Measurements from ENCODE around the gene DGKI. TPM values are rescaled to one million over a fixed set of nuclear protein-coding genes. Genes with fewer than 3 reads are reported as not detected.
"Not testable (repeated sequence)": the region's sequence is repeated elsewhere in the genome, so short reads cannot be mapped to it uniquely, and the experiment has no call there.

DGKI gene
- total RNA-seq, 1 experiment from 2014 or later: not detected

DNA sequence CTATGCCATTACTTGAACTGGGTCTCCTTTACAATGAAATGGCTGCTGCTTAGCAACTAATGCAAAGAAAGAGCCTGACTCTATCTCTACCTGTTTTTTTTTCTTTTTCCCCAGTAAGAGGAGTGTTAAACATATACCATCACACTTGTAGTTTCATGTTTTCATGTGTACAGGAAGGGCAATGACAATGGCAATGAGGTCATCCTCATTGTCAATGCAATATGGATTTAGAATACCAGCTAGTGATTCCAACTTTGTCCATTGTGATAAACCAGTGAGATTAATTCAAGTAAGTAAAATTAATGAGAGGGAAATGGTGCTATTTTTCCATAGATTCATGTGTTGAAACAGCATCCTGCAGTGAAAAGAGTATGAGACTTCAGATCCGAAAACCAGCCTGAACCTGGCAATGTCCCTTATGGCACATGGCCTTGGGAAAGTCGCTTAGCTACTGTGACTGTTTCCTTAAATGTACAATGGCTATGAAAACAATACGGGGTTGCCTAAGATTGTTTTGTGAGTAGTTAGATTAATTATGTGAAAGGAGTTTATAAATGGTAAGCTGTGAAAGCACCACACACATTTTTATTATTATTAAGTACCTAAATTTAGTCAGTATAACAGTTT, 11.2 kb downstream of the DGKI start:
- ChIA-PET POLR2A (no interaction called here), CTCF (no interaction called here)
- H3K4me3 ChIP-seq (ENCODE audit: low read depth in 2 of 2, low read length in 2 of 2): no peak overlapping the region
- H3K27me3 ChIP-seq (ENCODE audit: control insufficient read depth, insufficient read depth, low read length): peaks cover 6% of the 10 kb centered on the region; the same call in 1 of the 2 replicates
- no peak overlapping the region for H3K27ac ChIP-seq (ENCODE audit: low read length)
- no TSS peak for BruUV-seq (replicated peaks)
- in situ Hi-C loops (cut with HindIII; ENCODE audit: low pct_unique_long_range_greater_than_20kb, low sequenced_read_pairs): no loop called here
- intact Hi-C loops (cut with micrococcal nuclease; ENCODE audit: unreplicated experiment): no loop called here
- H3K4me1 ChIP-seq (ENCODE audit: control insufficient read depth, insufficient read depth, low read length): no peaks in the 10 kb centered on the region
- no peaks in the 10 kb centered on the region for H3K36me3 ChIP-seq (ENCODE audit: control insufficient read depth, insufficient read depth, low read length)
- DNase-seq (ENCODE audit: low read depth, low spot score) (no peak), ATAC-seq (no peak)
- no peaks in the 10 kb centered on the region; the same call in 1 of the 2 replicates for H3K9me3 ChIP-seq (ENCODE audit: control insufficient read depth, insufficient read depth, low read depth, low read length)
- no peak for TF ChIP-seq SIN3A (IDR thresholded peaks at IDR 0.05; ENCODE audit: borderline replicate concordance, insufficient read depth, low read depth, low read length)
- TF ChIP-seq, protein P1, sequence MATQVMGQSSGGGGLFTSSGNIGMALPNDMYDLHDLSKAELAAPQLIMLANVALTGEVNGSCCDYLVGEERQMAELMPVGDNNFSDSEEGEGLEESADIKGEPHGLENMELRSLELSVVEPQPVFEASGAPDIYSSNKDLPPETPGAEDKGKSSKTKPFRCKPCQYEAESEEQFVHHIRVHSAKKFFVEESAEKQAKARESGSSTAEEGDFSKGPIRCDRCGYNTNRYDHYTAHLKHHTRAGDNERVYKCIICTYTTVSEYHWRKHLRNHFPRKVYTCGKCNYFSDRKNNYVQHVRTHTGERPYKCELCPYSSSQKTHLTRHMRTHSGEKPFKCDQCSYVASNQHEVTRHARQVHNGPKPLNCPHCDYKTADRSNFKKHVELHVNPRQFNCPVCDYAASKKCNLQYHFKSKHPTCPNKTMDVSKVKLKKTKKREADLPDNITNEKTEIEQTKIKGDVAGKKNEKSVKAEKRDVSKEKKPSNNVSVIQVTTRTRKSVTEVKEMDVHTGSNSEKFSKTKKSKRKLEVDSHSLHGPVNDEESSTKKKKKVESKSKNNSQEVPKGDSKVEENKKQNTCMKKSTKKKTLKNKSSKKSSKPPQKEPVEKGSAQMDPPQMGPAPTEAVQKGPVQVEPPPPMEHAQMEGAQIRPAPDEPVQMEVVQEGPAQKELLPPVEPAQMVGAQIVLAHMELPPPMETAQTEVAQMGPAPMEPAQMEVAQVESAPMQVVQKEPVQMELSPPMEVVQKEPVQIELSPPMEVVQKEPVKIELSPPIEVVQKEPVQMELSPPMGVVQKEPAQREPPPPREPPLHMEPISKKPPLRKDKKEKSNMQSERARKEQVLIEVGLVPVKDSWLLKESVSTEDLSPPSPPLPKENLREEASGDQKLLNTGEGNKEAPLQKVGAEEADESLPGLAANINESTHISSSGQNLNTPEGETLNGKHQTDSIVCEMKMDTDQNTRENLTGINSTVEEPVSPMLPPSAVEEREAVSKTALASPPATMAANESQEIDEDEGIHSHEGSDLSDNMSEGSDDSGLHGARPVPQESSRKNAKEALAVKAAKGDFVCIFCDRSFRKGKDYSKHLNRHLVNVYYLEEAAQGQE (IDR thresholded peaks at IDR 0.05; ENCODE audit: insufficient read depth in 1 of 2, low read depth in 2 of 2, low read length in 1 of 2): no peak
- no peak for TF ChIP-seq TCF7L2 (IDR thresholded peaks at IDR 0.05; ENCODE audit: low read depth, low read length)
- TF ChIP-seq, protein P2, sequence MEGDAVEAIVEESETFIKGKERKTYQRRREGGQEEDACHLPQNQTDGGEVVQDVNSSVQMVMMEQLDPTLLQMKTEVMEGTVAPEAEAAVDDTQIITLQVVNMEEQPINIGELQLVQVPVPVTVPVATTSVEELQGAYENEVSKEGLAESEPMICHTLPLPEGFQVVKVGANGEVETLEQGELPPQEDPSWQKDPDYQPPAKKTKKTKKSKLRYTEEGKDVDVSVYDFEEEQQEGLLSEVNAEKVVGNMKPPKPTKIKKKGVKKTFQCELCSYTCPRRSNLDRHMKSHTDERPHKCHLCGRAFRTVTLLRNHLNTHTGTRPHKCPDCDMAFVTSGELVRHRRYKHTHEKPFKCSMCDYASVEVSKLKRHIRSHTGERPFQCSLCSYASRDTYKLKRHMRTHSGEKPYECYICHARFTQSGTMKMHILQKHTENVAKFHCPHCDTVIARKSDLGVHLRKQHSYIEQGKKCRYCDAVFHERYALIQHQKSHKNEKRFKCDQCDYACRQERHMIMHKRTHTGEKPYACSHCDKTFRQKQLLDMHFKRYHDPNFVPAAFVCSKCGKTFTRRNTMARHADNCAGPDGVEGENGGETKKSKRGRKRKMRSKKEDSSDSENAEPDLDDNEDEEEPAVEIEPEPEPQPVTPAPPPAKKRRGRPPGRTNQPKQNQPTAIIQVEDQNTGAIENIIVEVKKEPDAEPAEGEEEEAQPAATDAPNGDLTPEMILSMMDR (IDR thresholded peaks at IDR 0.05): no peak
- no peak for TF ChIP-seq POLR2AphosphoS5 (IDR thresholded peaks at IDR 0.05; ENCODE audit: low read depth, low read length)

- no TSS peak for BruUV-seq (replicated peaks)
- ChIA-PET CTCF (no interaction called here), POLR2A (no interaction called here)
- in situ Hi-C loops (cut with HindIII; ENCODE audit: low pct_unique_long_range_greater_than_20kb, low sequenced_read_pairs): no loop called here
- H3K9me3 ChIP-seq (ENCODE audit: control insufficient read depth, insufficient read depth, low read depth, low read length): no peaks in the 10 kb centered on the region; the same call in 1 of the 2 replicates
- no peak overlapping the region for H3K4me3 ChIP-seq (ENCODE audit: low read depth in 2 of 2, low read length in 2 of 2)
- ATAC-seq (no peak), DNase-seq (ENCODE audit: low read depth, low spot score) (no peak)
- H3K4me1 ChIP-seq (ENCODE audit: control insufficient read depth, insufficient read depth, low read length): no peaks in the 10 kb centered on the region
- TF ChIP-seq POLR2AphosphoS5 (IDR thresholded peaks at IDR 0.05; ENCODE audit: low read depth, low read length): no peak
- no peak for TF ChIP-seq SIN3A (IDR thresholded peaks at IDR 0.05; ENCODE audit: borderline replicate concordance, insufficient read depth, low read depth, low read length)
- TF ChIP-seq, protein P2 (IDR thresholded peaks at IDR 0.05): no peak
- TF ChIP-seq, protein P1 (IDR thresholded peaks at IDR 0.05; ENCODE audit: insufficient read depth in 1 of 2, low read depth in 2 of 2, low read length in 1 of 2): no peak
- no peak for TF ChIP-seq TCF7L2 (IDR thresholded peaks at IDR 0.05; ENCODE audit: low read depth, low read length)
- peaks cover 6% of the 10 kb centered on the region; the same call in 1 of the 2 replicates for H3K27me3 ChIP-seq (ENCODE audit: control insufficient read depth, insufficient read depth, low read length)
- no peaks in the 10 kb centered on the region for H3K36me3 ChIP-seq (ENCODE audit: control insufficient read depth, insufficient read depth, low read length)
- intact Hi-C loops (cut with micrococcal nuclease; ENCODE audit: unreplicated experiment): no loop called here
- no peak overlapping the region for H3K27ac ChIP-seq (ENCODE audit: low read length)
These were observed 12.2 kb downstream of the DGKI start for GRCh38 chr7:137834552-137834951.

GRCh38 chr7:137832990-137833389, 13.8 kb downstream of the DGKI start:
- H3K9me3 ChIP-seq (ENCODE audit: control insufficient read depth, insufficient read depth, low read depth, low read length); POLR2A ChIA-PET; DNase-seq (ENCODE audit: low read depth, low spot score); H3K27ac ChIP-seq (ENCODE audit: low read length); CTCF ChIA-PET; intact Hi-C loops (cut with micrococcal nuclease; ENCODE audit: unreplicated experiment); H3K36me3 ChIP-seq (ENCODE audit: control insufficient read depth, insufficient read depth, low read length); in situ Hi-C loops (cut with HindIII; ENCODE audit: low pct_unique_long_range_greater_than_20kb, low sequenced_read_pairs); H3K27me3 ChIP-seq (ENCODE audit: control insufficient read depth, insufficient read depth, low read length); H3K4me1 ChIP-seq (ENCODE audit: control insufficient read depth, insufficient read depth, low read length); BruUV-seq (replicated peaks); ATAC-seq; H3K4me3 ChIP-seq (ENCODE audit: low read depth in 2 of 2, low read length in 2 of 2): not testable (repeated sequence)
